ENCODE measurements around the gene DUSP1. TPM values are rescaled to one million over a fixed set of nuclear protein-coding genes. Genes with fewer than 3 reads are reported as not detected.

The DUSP1 gene
- total and polyA plus RNA-seq, 10 donors: 46.0 to 818 (median 239) TPM

DNA sequence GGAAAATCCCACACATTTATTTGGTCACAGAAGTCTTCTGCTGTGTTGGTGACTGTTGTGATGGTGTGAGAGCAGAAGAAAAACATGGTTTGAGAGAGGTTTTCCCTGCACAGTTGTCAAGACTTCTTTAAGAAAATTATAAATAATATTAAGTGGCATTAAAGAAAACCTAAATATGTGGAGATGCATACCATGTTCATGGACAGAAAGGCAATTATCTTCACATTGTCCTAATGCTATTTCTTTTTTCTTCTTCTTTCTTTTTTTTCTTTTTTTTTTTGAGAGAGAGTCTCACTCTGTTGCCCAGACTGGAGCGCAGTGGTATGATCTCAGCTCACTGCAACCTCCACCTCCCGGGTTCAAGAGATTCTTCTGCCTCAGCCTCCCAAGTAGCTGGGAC is 38.8 kb upstream of the DUSP1 start:
- Histone ChIP-seq H3K4me3 (no peak overlapping the region), H3K4me1 (peaks cover 4 to 32% (median 14%) of the 10 kb centered on the region in 6 donors), H3K27ac (no peak overlapping the region), H3K27me3 (replicated peaks in 1 of 7) (no peaks in the 10 kb centered on the region), H3K36me3 (no peaks in the 10 kb centered on the region), H3K9me3 (peaks cover 0 to 7% (median 0%) of the 10 kb centered on the region in 8 donors)
- intact Hi-C loops (cut with DNase I; ENCODE audit: low total_unique reads): no loop called here
- TF ChIP-seq, protein P1, sequence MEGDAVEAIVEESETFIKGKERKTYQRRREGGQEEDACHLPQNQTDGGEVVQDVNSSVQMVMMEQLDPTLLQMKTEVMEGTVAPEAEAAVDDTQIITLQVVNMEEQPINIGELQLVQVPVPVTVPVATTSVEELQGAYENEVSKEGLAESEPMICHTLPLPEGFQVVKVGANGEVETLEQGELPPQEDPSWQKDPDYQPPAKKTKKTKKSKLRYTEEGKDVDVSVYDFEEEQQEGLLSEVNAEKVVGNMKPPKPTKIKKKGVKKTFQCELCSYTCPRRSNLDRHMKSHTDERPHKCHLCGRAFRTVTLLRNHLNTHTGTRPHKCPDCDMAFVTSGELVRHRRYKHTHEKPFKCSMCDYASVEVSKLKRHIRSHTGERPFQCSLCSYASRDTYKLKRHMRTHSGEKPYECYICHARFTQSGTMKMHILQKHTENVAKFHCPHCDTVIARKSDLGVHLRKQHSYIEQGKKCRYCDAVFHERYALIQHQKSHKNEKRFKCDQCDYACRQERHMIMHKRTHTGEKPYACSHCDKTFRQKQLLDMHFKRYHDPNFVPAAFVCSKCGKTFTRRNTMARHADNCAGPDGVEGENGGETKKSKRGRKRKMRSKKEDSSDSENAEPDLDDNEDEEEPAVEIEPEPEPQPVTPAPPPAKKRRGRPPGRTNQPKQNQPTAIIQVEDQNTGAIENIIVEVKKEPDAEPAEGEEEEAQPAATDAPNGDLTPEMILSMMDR (IDR thresholded peaks at IDR 0.05 in 8 of 11, conservative IDR thresholded peaks at IDR 0.05 in 3 of 11): no peak
- TF ChIP-seq POLR2A (IDR thresholded peaks at IDR 0.05) (no peak), POLR2AphosphoS5 (IDR thresholded peaks at IDR 0.05) (no peak)
- 94 to 100% (median 100%) methylated on average over 2 of the region's 2 CpGs for WGBS, 5 donors
- no peak for DNase-seq

DNA sequence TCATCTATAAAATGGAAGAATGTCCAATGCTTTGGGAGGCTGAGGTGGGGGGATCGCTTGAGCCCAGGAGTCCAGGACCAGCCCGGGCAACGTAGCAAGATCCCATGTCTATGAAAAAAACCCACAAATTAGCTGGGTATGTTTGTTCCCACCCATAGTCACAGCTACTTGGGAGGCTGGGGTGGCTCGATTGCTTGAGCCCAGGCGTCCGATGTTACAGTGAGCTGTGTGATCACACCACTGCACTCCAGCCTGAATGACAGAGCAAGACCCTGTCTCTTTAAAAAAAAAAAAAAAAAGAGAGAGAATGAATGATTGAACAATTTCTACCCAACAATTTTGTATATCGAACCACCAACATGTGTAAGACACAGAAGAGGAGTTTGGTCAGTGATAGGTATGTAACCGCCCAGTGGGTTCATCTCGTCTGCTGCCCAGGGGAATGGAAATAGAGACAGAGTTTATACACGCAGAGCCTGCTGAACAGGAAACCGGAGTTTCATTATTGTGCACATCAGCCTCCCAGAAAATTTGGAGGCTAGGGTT is 36.8 kb upstream of the DUSP1 start:
- TF ChIP-seq POLR2A (IDR thresholded peaks at IDR 0.05) (no peak), POLR2AphosphoS5 (IDR thresholded peaks at IDR 0.05) (no peak)
- H3K4me1 ChIP-seq: peaks cover 4 to 32% (median 14%) of the 10 kb centered on the region in 6 donors
- no peaks in the 10 kb centered on the region for H3K36me3 ChIP-seq
- peak overlapping the region in 4 of 8 donors; percentile 4 to 64 (median 29) for H3K4me3 ChIP-seq
- peak overlapping the region; percentile 82 to 96 (median 93) for H3K27ac ChIP-seq
- intact Hi-C loops (cut with DNase I; ENCODE audit: low total_unique reads): no loop called here
- 61 to 86% (median 75%) methylated on average over 11 of the region's 11 CpGs for WGBS, 5 donors
- peaks cover 0 to 7% (median 0%) of the 10 kb centered on the region in 8 donors for H3K9me3 ChIP-seq
- H3K27me3 ChIP-seq (replicated peaks in 1 of 7): no peaks in the 10 kb centered on the region
- DNase-seq: no peak

DNA sequence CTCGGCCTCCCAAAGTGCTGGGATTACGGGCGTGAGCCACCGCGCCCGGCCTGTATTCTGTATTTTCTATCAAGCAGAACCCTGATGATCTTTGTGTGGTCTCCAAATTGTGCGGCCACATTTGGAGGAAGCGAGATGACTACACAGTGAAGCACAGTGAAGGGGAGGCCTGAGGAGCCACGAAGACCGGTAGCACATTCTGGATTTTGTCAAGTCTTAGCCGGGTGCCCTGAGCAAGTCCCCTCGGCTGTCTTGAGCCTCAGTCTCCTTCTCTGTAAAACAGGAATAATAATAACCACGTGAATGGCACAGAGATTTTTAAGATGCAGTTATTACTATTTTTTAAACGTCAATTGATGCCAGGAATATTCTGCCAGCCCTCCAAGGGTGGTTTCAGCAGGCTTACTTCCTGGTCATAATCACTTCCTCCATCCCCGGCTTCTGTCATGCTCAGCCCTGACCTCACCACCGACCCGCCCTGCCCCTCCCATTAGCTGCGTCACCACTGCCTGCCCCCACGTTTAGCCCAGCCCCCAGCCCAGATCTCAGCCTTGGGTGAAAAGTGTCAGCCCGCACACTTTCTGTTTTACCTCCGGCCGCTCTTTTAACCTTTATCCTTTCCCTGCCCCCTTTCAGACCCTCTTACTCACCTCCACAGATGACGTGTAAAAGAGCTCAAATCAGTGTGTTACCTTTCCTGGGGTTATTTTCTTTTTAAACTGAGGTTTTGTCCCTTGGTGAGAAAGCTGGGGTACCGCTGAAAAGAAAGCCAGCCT is 36.1 kb upstream of the DUSP1 start:
- peaks cover 4 to 32% (median 15%) of the 10 kb centered on the region in 6 donors for H3K4me1 ChIP-seq
- intact Hi-C loops (cut with DNase I; ENCODE audit: low total_unique reads): no loop called here
- peak; percentile 98 for DNase-seq
- 42 to 46% (median 43%) methylated on average over 24 of the region's 24 CpGs for WGBS, 5 donors
- no peaks in the 10 kb centered on the region for H3K27me3 ChIP-seq (replicated peaks in 1 of 7)
- H3K36me3 ChIP-seq: no peaks in the 10 kb centered on the region
- TF ChIP-seq POLR2AphosphoS5 (IDR thresholded peaks at IDR 0.05) (peak; percentile 86 to 89 (median 88)), POLR2A (IDR thresholded peaks at IDR 0.05) (peak in 2 of 3 donors; percentile 27 to 44)
- TF ChIP-seq, protein P1 (IDR thresholded peaks at IDR 0.05 in 8 of 11, conservative IDR thresholded peaks at IDR 0.05 in 3 of 11): peak in 1 of 11 experiments; percentile 22
- H3K27ac ChIP-seq: peak overlapping the region; percentile 82 to 96 (median 93)
- peak overlapping the region in 4 of 8 donors; percentile 4 to 64 (median 29) for H3K4me3 ChIP-seq
- peaks cover 0 to 7% (median 0%) of the 10 kb centered on the region in 8 donors for H3K9me3 ChIP-seq

DNA sequence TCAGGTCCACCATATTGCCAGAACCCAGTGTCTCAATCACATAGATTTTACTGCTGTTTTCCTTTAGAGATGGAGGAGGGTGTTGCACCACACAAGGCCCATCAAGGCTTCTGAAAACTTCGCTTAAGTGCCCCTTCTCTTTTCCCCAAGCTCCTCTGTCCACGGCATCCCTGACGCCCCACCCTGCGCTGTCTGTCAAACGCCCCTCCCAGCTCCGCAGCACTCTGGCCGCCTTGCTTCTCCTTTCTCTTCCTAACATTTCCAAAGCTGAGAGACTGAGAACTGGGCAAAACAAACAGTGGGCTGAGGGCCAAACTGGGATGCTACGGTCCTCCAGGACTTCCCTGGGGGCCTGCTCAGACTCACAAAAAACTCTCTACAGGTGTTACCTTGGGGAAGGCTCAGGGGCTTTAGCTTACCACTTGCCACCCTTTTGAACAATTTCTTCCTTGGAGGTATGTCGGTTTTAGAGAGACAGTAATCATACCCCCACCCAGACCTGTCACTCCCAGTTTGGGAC is 34.8 kb upstream of the DUSP1 start:
- no peaks in the 10 kb centered on the region for H3K36me3 ChIP-seq
- no peak overlapping the region for H3K4me3 ChIP-seq
- WGBS, 5 donors: 87 to 96% (median 92%) methylated on average over 9 of the region's 9 CpGs
- H3K9me3 ChIP-seq: peaks cover 0 to 7% (median 0%) of the 10 kb centered on the region in 8 donors
- intact Hi-C loops (cut with DNase I; ENCODE audit: low total_unique reads): no loop called here
- H3K27ac ChIP-seq: peak overlapping the region in 6 of 8 donors; percentile 89 to 96 (median 94)
- TF ChIP-seq POLR2A (IDR thresholded peaks at IDR 0.05): no peak
- no peak for TF ChIP-seq POLR2AphosphoS5 (IDR thresholded peaks at IDR 0.05)
- TF ChIP-seq, protein P1 (IDR thresholded peaks at IDR 0.05 in 8 of 11, conservative IDR thresholded peaks at IDR 0.05 in 3 of 11): no peak
- peak; percentile 79 for DNase-seq
- no peaks in the 10 kb centered on the region for H3K27me3 ChIP-seq (replicated peaks in 1 of 7)
- H3K4me1 ChIP-seq: peaks cover 4 to 45% (median 19%) of the 10 kb centered on the region in 6 donors

All from spleen (tissue), 11 donors.